GM10266 (cell line): ENCODE measurements around the gene HOXD12.

Source experiments
- DNase-seq: peaks from one replicate; pipeline ENCODE4 v3.0.0; 2012; ENCODE audit errors: extremely low spot score
- TF ChIP-seq, protein P1 (sequence below): IDR thresholded peaks from 2 replicates; pipeline ENCODE4 v1.5.1; 2012; ENCODE audit warnings: mild to moderate bottlenecking, low read depth; ENCODE audit not compliant: control insufficient read depth, insufficient read depth; ENCODE audit errors: missing control alignments

Gene HOXD12

DNA sequence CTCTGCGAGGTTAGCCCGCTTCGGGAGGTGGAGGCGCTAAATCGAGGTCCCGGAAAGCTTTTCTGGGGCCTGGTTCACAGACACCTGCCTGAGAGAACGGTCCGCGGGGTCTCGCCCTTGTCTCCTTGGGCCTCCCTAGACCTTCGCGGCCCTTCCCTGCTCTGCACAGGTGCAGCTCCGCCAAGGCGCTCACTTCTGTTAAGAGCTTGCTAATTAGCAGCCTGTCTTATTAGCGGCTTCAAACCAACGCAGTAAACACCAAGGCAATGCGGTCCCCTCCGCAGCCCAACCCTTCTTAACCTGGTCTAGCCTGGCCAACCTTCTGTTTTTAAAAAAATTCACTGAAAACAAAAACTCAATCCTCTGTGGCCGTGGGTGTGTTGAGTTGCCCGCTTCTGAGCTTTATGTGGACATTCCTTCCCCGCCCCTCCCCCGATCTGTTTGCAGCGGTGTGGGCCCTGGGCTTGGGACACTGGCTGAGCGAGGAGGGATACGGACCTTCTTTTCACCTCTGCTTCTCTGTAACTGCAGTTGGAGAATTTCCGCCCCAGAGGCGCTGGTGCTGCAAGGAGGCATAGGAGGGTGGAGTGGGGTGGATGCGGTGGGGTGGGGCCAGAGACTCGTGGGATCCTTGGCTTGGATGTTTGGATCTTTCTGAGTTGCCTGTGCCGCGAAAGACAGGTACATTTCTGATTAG is 48.4 kb downstream of the HOXD12 start:
- DNase-seq = no peak

DNA sequence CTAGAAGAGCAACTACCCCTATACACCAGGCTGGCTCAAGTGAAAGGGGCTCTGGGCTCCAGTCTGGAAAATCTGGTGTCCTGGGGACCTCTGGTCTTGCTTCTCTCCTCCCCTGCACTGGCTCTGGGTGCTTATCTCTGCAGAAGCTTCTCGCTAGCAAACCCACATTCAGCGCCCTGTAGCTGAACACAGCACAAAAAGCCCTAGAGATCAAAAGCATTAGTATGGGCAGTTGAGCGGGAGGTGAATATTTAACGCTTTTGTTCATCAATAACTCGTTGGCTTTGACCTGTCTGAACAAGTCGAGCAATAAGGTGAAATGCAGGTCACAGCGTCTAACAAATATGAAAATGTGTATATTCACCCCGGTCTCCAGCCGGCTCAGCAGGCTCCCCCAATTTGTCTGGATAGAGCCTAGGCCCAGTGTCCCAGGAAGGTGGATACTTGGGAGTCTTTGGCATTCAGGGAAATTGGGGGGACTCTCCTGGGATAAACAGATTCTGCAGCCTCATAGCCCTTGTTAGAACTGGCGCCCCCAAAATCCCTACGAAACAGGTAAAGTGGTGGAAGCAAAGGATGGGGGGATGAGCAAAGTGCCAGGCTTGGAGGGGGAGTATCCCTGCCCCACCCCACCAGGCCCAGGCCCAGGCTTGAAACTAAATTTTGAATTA is 49.3 kb downstream of the HOXD12 start:
- no peak for DNase-seq
- TF ChIP-seq, protein P1, sequence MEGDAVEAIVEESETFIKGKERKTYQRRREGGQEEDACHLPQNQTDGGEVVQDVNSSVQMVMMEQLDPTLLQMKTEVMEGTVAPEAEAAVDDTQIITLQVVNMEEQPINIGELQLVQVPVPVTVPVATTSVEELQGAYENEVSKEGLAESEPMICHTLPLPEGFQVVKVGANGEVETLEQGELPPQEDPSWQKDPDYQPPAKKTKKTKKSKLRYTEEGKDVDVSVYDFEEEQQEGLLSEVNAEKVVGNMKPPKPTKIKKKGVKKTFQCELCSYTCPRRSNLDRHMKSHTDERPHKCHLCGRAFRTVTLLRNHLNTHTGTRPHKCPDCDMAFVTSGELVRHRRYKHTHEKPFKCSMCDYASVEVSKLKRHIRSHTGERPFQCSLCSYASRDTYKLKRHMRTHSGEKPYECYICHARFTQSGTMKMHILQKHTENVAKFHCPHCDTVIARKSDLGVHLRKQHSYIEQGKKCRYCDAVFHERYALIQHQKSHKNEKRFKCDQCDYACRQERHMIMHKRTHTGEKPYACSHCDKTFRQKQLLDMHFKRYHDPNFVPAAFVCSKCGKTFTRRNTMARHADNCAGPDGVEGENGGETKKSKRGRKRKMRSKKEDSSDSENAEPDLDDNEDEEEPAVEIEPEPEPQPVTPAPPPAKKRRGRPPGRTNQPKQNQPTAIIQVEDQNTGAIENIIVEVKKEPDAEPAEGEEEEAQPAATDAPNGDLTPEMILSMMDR = no peak

More for the DNA sequence above, 48.4 kb downstream of the HOXD12 start:
- TF ChIP-seq, protein P1 = no peak

DNA sequence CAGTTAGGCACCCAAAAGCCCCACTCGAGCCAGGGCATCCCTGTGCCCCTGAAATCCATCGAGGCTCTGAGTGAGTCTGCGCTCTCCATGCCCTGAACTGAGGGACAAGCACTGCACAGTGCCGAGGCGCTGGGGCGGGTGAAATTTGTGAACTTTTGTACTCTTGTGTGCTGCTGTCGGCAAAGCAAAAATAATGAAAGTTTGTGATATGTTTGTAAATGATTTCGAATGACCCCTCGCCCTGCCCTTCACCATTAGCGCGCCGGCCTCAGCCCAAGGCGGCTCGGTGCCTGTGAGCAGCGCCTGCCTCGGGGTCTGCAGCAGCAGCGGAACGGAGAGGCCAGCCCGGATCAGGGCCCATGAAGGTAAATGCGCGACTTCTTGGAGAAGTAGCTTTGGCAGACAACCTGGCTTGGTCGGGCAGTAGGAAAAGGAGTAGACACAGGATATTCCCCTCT is 49.9 kb downstream of the HOXD12 start:
- DNase-seq = no peak
- TF ChIP-seq, protein P1 = no peak

- TF ChIP-seq, protein P1 = no peak
- DNase-seq = no peak
Observed at GRCh38 chr2:176149939-176150583, 50.5 kb downstream of the HOXD12 start.

- DNase-seq = no peak
- TF ChIP-seq, protein P1 = no peak
Observed at GRCh38 chr2:176150584-176151441, 51.2 kb downstream of the HOXD12 start.

GRCh38 chr2:176151442-176152287 is 52.1 kb downstream of the HOXD12 start, which contains the start of gene HOXD4:
HOXD4 (plus strand) TSS chr2:176151550; CDS start chr2:176151634, 84 bp downstream.
- DNase-seq = no peak
- TF ChIP-seq, protein P1 = no peak
